Stromal cell of bone marrow (primary cell): Measurements from ENCODE around the gene ORMDL3.

Experiments used
- DNase-seq: peaks from one replicate; pipeline ENCODE4 v3.0.0-alpha.2; 2012; ENCODE audit warnings: low read depth

ORMDL3 gene

GRCh38 chr17:39871801-39872200, 55.6 kb downstream of the ORMDL3 start:
- no peak for DNase-seq
